B cell (primary cell): Measurements from ENCODE around the gene GSG1L.

ENCODE experiments used
- CTCF ChIP-seq: fragments of 200-600 bp; IDR thresholded peaks from one replicate; pipeline ENCODE4 v1.8.0; 2022; ENCODE audit warnings: antibody characterized with exemption, mild to moderate bottlenecking
- EZH2 ChIP-seq: IDR thresholded peaks from 2 replicates; pipeline ENCODE4 v1.6.1; 2012; ENCODE audit warnings: borderline replicate concordance, low read depth, mild to moderate bottlenecking, moderate library complexity, low read length; ENCODE audit not compliant: insufficient read depth, poor library complexity, severe bottlenecking

DNA sequence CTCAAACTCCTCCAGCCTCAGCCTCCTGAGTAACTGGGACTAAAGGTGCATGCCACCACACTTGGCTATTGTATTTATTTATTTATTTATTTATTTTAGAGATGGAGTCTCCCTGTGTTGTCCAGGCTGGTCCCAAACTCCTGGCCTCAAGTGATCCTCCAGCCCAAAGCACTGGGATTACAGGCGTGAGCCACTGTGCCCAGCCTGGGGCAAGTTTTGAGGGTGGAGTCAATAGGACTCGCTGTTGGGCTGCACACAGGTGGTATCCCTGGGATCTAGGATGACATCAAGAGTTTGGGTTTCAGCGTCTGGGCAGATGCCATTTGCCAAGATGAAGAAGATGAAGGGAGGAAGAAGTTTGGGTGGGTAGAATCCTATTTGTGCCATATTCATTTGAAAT lies 213.9 kb downstream of the GSG1L start:
- TF ChIP-seq CTCF (no peak), EZH2 (no peak)
